IMR-90 (cell line): ENCODE data around the gene ANO4. TPM values are rescaled to one million over a fixed set of nuclear protein-coding genes. Genes with fewer than 3 reads are reported as not detected.
A peak's percentile ranks its signal among the peaks of the same experiment; 100 is the strongest.

ENCODE experiments used
- ATAC-seq: fragments of 200-7000 bp; cut with Tn5 transposase; 2 replicates; pipeline ENCODE4 v1.9.1; 2020; ENCODE audit warnings: low read depth, mild to moderate bottlenecking, moderate library complexity
- BruUV-seq: library from RNA; stranded (reverse); fragments of 400-500 nt; replicated peaks from 2 replicates; lab custom pipeline; 2021; lab: Mats Ljungman, UMichigan
- CTCF ChIA-PET: fragments of 300-600 bp; formaldehyde crosslinking; extraction: SDS; loops from one replicate; lab custom pipeline; 2021; ENCODE audit warnings: antibody characterized with exemption; lab: Yijun Ruan, JAX
- POLR2A ChIA-PET: fragments of 300-600 bp; sonication (Branson Sonifier 250); formaldehyde crosslinking; loops from one replicate; lab custom pipeline; 2022; ENCODE audit warnings: antibody characterized with exemption; ENCODE audit not compliant: unreplicated experiment; lab: Charles Lee
- DNase-seq: peaks from one replicate; pipeline ENCODE4 v3.0.0; 2013
- H2AFZ ChIP-seq: replicated peaks from 2 replicates; pipeline ENCODE3; 2013; ENCODE audit warnings: low read length, mild to moderate bottlenecking; ENCODE audit not compliant: poor library complexity
- H2AK5ac ChIP-seq: 2 replicates; pipeline ENCODE4 v1.6.1; 2013; ENCODE audit warnings: low read depth, low read length, inconsistent platforms
- H2AK9ac ChIP-seq: replicated peaks from 2 replicates; pipeline ENCODE3; 2013; ENCODE audit warnings: mild to moderate bottlenecking, low read depth, low read length, moderate library complexity; ENCODE audit not compliant: poor library complexity
- H2BK120ac ChIP-seq: 2 replicates; pipeline ENCODE4 v1.6.1; 2013; ENCODE audit warnings: low read depth, low read length, inconsistent platforms
- H2BK15ac ChIP-seq: 3 replicates; pipeline ENCODE4 v1.6.1; 2013; ENCODE audit warnings: low read depth, low read length, inconsistent platforms
- H2BK20ac ChIP-seq: 2 replicates; pipeline ENCODE4 v1.6.1; 2013; ENCODE audit warnings: low read depth, mild to moderate bottlenecking, inconsistent platforms, low read length, moderate library complexity
- H2BK5ac ChIP-seq: 2 replicates; pipeline ENCODE4 v1.6.1; 2013; ENCODE audit warnings: mild to moderate bottlenecking, low read depth, low read length, inconsistent platforms; ENCODE audit not compliant: poor library complexity, severe bottlenecking
- H3K14ac ChIP-seq: replicated peaks from 2 replicates; pipeline ENCODE4 v1.6.1; 2013; ENCODE audit warnings: low read depth, low read length, inconsistent platforms
- H3K18ac ChIP-seq: 2 replicates; pipeline ENCODE4 v1.6.1; 2013; ENCODE audit warnings: low read depth, low read length, control low read depth
- H3K23ac ChIP-seq: 2 replicates; pipeline ENCODE4 v1.6.1; 2013; ENCODE audit warnings: low read depth, low read length, inconsistent platforms
- H3K27ac ChIP-seq: 2 replicates; pipeline ENCODE4 v1.5.1; 2013; ENCODE audit warnings: mild to moderate bottlenecking, control low read depth, low read length; ENCODE audit not compliant: insufficient read depth
- H3K27me3 ChIP-seq: 2 replicates; pipeline ENCODE4 v1.6.1; 2013; ENCODE audit warnings: low read length; ENCODE audit not compliant: control insufficient read depth, insufficient read depth
- H3K36me3 ChIP-seq: 2 replicates; pipeline ENCODE4 v1.6.1; 2013; ENCODE audit warnings: low read length, mixed read lengths; ENCODE audit not compliant: control insufficient read depth, insufficient read depth
- H3K4ac ChIP-seq: 2 replicates; pipeline ENCODE4 v1.6.1; 2013; ENCODE audit warnings: low read depth, low read length, inconsistent platforms
- H3K4me1 ChIP-seq: 2 replicates; pipeline ENCODE4 v1.6.1; 2013; ENCODE audit warnings: low read length, mixed read lengths; ENCODE audit not compliant: control insufficient read depth, insufficient read depth
- H3K4me2 ChIP-seq: 2 replicates; pipeline ENCODE4 v1.6.1; 2013; ENCODE audit warnings: low read depth, mild to moderate bottlenecking, control low read depth, low read length, moderate library complexity
- H3K4me3 ChIP-seq: 2 replicates; pipeline ENCODE4 v1.5.1; 2013; ENCODE audit warnings: low read depth, mild to moderate bottlenecking, control low read depth, low read length, moderate library complexity; ENCODE audit not compliant: insufficient read depth
- H3K56ac ChIP-seq: 2 replicates; pipeline ENCODE4 v1.6.1; 2013; ENCODE audit warnings: low read length, inconsistent platforms; ENCODE audit not compliant: insufficient read depth; ENCODE audit errors: extremely low read depth
- H3K79me1 ChIP-seq, 2 experiments: 2 replicates each; pipeline ENCODE4 v1.6.1; 2013; ENCODE audit warnings: low read length in 2 of 2, inconsistent platforms in 1 of 2, low read depth in 1 of 2
- H3K9ac ChIP-seq: 2 replicates; pipeline ENCODE4 v1.6.1; 2013; ENCODE audit warnings: low read depth, low read length, control low read depth
- H3K9me1 ChIP-seq: 2 replicates; pipeline ENCODE4 v1.6.1; 2013; ENCODE audit warnings: low read length, inconsistent platforms; ENCODE audit not compliant: insufficient read depth
- H3K9me3 ChIP-seq: 2 replicates; pipeline ENCODE4 v1.6.1; 2013; ENCODE audit warnings: low read length; ENCODE audit not compliant: control insufficient read depth, insufficient read depth
- H4K20me1 ChIP-seq: 2 replicates; pipeline ENCODE4 v1.6.1; 2013; ENCODE audit warnings: low read length, inconsistent platforms; ENCODE audit not compliant: insufficient read depth
- H4K5ac ChIP-seq: 2 replicates; pipeline ENCODE4 v1.6.1; 2013; ENCODE audit warnings: mild to moderate bottlenecking, low read depth, low read length, control low read depth
- H4K8ac ChIP-seq, 2 experiments: 2 replicates each; pipeline ENCODE4 v1.6.1; 2013; ENCODE audit warnings: low read depth in 2 of 2, low read length in 2 of 2, control low read depth in 1 of 2, inconsistent platforms in 1 of 2
- H4K91ac ChIP-seq: 2 replicates; pipeline ENCODE4 v1.6.1; 2013; ENCODE audit warnings: low read depth, low read length, inconsistent platforms; ENCODE audit not compliant: insufficient read depth
- MAFK ChIP-seq: IDR thresholded peaks from 2 replicates; pipeline ENCODE4 v1.6.1; 2012; ENCODE audit warnings: low read depth, low read length, improper control_type of control experiment
- MAZ ChIP-seq: IDR thresholded peaks from 2 replicates; pipeline ENCODE4 v1.6.1; 2012; ENCODE audit warnings: low read depth, mild to moderate bottlenecking, low read length, improper control_type of control experiment, moderate library complexity, borderline replicate concordance
- NFE2L2 ChIP-seq: fragments of 150-350 bp; IDR thresholded peaks from 2 replicates; pipeline ENCODE4 v1.6.1; 2016; ENCODE audit warnings: low read depth, mild to moderate bottlenecking, low read length
- RCOR1 ChIP-seq: IDR thresholded peaks from 2 replicates; pipeline ENCODE4 v1.6.1; 2012; ENCODE audit warnings: mild to moderate bottlenecking, low read length, improper control_type of control experiment; ENCODE audit not compliant: insufficient replicate concordance
- dilution Hi-C: fragments of 300-500 bp; cut with HindIII; formaldehyde crosslinking; loops from one replicate; pipeline ENCODE4 v1.14.3; 2018; ENCODE audit warnings: low sequenced_read_pairs; ENCODE audit not compliant: unreplicated experiment
- in situ Hi-C: fragments of 300-500 bp; cut with MboI; formaldehyde crosslinking; loops from 3 replicates; pipeline ENCODE4 v1.14.3; 2019; ENCODE audit warnings: low sequenced_read_pairs, inconsistent platforms, mixed read lengths
- intact Hi-C: fragments of 100-400 bp; cut with micrococcal nuclease; formaldehyde crosslinking; loops from 2 replicates; pipeline ENCODE4 v1.10.0; 2022
- polyA plus RNA-seq, 3 experiments: library from polyadenylated mRNA; depleted of rRNA; stranded (reverse); fragments of >200 nt; gene quantifications; 2 replicates each; pipeline ENCODE4 v1.2.3, GENCODE V29; 2012; ENCODE audit warnings: low replicate concordance in 1 of 3
- total RNA-seq: library from RNA; depleted of rRNA; stranded (reverse); fragments of >200 nt; gene quantifications from 2 replicates; pipeline ENCODE4 v1.2.3, GENCODE V29; 2012

The ANO4 gene
- total and polyA plus RNA-seq, 2 of the 4 experiments (the other 2 are of a cell fraction), result 4.7 to 10.2 TPM

- Histone ChIP-seq H3K4me3 (no peak overlapping the region), H2BK20ac (no peak overlapping the region), H2BK15ac (no peak overlapping the region), H2AK5ac (no peak overlapping the region), H3K4me2 (no peak overlapping the region), H3K27ac (no peak overlapping the region), H3K23ac (no peak overlapping the region), H2AFZ (no peak overlapping the region), H3K36me3 (peaks cover 7% of the 10 kb centered on the region), H3K18ac (no peak overlapping the region), H4K91ac (no peak overlapping the region), H3K4me1 (peaks cover 4% of the 10 kb centered on the region), H2AK9ac (no peak overlapping the region), H3K56ac (no peak overlapping the region), H3K79me1 (no peaks in the 10 kb centered on the region), H2BK120ac (no peak overlapping the region), H2BK5ac (no peak overlapping the region), H3K27me3 (no peaks in the 10 kb centered on the region), H4K5ac (no peak overlapping the region), H3K9ac (no peak overlapping the region), H4K8ac (no peak overlapping the region), H3K14ac (no peak overlapping the region), H4K20me1 (no peaks in the 10 kb centered on the region), H3K9me1 (peaks cover 7% of the 10 kb centered on the region), H3K4ac (no peak overlapping the region), H3K9me3 (no peaks in the 10 kb centered on the region)
- POLR2A ChIA-PET, result interaction anchor here (0.6 kb wide), 1 partner anchor 174 kb away, joined by 3 read pairs; no protein-coding TSS in a partner anchor
- CTCF ChIA-PET, result no interaction called here
- dilution Hi-C loops, result no loop called here
- DNase-seq, result peak; percentile 15
- TF ChIP-seq MAZ (no peak), MAFK (peak; percentile 64), RCOR1 (no peak), NFE2L2 (no peak)
- no peak for ATAC-seq
- BruUV-seq, result no TSS peak
- intact Hi-C loops, result no loop called here
- in situ Hi-C loops, result no loop called here
These were observed 158.6 kb downstream of the ANO4 start for GRCh38 chr12:100953217-100953616.
